T follicular helper cell (primary cell): Measurements from ENCODE around the gene ULBP1.
A peak's percentile ranks its signal among the peaks of the same experiment; 100 is the strongest.
"Not testable (repeated sequence)": the region's sequence is repeated elsewhere in the genome, so short reads cannot be mapped to it uniquely, and the experiment has no call there.

Experiments used
- DNase-seq: peaks from one replicate; pipeline ENCODE4 v3.0.0-alpha.2; 2020; ENCODE audit warnings: low read depth

Gene ULBP1

DNA sequence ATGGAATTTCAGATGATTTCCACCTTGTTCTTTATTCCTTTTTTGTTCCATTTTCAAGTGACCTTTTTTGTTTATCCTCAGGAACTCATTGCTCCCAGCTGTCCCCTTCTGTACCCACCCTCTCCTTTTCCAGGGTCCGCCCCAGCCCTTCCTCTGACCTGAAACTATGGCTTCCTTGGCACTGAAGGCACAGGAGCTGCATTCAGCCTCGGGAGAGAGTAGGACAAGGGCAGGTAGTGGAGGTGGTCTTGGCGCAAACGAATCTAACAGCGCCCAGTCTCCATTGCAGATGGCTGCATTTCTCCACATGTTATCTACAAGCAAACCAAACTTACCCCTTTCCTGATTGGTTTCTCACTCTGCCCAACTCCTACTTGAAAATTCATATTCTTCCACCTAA, 30.7 kb upstream of the ULBP1 start:
- DNase-seq = no peak

DNA sequence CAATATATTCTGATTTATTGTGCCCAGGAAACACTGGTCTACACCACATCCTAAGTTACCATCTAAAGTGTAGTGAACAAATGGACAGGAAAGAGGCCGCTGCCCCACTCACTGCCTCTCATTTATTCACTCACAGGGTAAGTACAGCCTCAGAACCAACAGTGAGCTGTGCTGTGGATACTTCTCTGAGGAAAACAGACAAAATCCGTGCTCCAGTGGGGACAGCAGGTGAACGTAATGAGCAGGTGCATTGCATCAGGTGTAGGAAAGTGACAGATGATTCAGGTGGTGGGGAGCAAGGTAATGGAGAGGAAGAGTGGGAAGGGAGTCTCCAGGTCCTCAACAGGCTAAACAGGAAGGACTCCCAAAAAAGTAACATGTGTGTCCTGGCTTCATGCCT, 30.3 kb upstream of the ULBP1 start:
- DNase-seq = no peak

DNA sequence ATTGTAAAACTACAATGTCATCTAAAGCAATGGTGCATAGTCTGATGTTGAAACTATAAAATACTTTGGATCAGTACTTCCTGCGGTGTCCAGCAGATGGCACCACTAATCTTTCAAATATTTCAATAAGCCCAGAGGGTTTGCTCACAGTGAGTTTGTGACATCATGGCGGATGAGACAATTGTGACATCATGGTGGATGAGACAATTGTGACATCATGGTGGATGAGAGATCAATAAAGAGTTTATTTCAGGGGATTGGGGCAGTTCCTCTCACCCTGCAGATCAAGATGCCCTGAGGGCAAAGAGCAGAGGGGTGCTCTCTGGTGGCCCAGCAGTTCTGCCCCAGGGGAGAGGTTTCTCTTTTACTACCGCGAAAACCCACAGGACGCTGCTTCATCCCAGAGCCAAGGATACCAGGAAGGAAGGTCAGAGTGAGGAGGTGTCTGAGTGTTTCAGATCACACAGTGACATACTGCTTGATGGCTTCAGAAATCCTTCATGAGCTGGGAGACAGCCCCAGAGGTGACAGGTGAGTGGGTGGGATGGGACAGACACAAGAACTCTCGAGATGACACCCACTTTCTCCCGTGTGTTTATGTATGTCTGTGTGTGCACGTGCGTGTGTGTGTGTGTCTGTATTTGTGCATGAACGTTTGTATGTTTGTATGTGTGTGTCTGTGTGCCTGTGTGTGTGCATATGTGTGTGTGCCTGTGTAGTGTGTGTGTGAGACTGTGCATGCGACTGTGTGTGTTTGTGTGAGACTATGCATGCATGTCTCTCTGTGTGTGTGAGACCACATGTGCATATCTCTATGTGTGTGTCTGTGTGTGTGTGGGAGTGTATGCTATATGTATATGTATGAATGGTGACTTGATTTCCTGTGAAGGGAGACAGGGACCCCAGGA, 29.2 kb upstream of the ULBP1 start:
- DNase-seq = peak; percentile 63

DNA sequence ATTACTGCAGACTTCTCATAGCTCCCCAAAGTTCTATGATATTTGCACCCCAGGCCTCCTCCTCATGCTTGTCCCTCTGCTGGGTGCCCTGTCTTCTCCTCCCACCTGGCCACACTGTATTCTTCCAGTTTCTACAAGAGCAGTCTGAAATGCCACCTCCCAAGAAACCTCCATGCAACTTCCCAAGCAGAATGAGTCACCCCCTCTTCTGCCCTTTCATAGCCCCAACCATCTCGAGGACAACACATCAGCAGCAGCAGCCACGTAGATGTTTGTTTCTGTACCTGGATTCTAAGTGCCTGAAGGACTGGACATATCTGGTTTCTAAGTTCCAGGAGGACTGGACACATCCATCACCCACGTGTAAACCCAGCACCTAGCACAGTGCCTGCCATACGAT, 28.5 kb upstream of the ULBP1 start:
- DNase-seq = no peak

DNA sequence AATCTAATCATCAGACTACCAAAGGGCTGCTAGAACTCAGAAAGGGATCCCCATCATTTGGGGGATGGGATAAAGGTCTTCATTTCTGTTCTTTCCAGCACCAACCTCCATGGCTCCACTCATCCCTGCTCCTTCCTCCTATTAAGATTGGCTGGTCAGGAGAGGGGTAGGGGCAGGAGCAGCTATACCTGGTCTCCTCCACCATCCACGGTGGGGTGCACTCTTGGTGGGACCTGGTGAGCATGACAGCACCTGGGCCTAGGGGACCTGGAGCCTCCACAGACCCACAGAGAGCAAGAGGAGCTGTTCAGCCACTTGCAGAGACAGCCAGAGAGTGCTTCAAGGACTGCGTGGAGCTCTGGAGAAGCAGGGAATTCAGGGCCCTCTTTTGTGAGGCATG, 28.1 kb upstream of the ULBP1 start:
- no peak for DNase-seq

DNA sequence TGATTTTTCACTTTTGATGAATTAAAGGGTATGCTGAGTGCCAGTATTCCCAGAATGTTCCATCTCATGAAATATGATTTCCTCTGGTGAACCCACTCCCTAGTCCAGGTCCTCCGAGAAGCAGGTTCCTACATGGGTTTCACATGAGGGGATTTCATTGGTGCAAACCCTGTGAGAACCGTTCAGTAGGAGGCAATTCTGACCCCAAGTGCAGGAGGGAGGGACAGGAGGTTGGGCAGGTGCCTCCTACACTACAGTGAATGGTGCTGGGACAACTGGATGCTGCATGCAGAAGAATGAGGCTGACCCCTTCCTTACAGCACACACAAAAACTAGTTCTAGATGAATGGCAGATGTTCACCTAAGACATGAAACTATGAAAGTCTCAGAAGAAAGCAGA, 27.0 kb upstream of the ULBP1 start:
- DNase-seq = no peak

DNA sequence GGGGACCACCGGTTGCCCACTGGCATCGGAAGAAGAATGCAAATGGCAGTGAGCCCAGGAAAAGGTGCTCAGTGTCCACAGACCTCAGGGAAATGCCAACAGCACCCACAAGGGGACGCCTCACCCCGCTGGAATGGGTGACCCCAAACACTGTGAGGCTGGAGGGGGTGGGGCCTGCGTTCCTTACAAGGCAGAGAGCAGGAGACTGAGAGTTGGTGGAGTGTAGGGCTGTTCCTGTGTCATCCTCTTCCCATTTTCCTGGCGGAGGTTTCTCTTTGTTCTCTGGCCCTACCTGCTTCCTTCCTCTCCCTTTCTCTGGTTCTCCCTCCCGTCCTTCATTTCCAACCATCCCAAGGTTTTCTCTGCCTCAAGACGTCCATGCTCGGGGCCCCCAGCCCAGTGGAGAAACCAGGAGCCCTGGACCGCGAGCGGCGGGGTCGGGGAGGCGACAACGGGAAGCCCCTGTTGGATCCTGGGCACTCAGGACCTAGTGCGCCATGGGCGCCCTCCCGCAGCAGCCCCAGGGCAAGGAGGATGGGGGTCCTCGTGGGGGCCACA, 25.7 kb upstream of the ULBP1 start:
- DNase-seq = not testable (repeated sequence)

DNA sequence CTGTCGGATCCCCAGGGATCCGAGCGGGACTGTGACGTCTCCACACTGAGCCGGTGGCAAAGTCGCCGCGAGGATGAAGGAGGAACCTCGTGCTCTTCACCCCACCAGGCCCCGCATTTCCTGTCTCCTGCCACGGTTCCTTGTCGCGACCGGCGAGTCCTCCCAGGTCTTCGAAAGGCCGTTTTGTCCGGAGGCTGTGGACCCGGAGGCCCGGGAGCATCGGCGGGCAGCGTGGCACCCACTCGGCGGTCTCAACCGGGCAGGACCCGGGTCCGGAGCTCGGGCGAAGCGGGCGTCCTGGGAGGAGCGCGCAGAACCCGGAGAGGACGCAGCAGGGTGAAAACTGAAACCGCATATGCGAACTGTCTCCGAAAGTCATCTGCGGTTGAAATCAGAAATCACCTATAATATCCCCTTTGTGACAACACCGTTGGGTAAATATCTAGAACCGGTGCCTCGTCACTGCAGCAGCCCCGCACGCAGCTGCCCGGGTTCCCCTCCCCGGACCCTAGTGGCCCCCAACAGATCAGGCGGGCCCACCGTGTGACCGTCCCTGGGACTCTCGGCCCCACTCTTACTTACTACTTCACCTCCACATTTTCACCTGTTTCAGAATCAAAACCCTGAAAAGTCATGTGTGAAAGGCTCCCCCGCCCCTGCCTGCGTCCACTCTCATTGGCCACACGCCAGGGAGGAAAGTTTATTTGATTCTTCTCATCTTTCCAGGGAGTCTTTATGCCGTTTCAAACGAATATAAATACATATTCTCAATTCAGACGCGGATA, 25.0 kb upstream of the ULBP1 start:
- DNase-seq = peak; percentile 22

DNA sequence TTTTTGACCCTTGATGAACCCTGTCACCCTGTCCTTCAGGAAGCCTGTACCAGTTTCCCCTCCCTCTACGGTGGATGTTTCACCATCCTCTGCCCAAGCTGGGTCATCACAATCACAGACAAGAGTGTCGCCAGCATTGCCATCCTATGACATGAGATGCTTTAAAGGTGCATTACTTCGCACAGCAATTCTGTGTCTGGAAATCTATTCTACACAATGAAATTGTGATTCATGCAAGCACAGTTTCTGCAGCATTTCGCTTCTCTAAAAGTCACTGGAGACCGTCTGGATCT, 24.4 kb upstream of the ULBP1 start:
- DNase-seq = no peak

DNA sequence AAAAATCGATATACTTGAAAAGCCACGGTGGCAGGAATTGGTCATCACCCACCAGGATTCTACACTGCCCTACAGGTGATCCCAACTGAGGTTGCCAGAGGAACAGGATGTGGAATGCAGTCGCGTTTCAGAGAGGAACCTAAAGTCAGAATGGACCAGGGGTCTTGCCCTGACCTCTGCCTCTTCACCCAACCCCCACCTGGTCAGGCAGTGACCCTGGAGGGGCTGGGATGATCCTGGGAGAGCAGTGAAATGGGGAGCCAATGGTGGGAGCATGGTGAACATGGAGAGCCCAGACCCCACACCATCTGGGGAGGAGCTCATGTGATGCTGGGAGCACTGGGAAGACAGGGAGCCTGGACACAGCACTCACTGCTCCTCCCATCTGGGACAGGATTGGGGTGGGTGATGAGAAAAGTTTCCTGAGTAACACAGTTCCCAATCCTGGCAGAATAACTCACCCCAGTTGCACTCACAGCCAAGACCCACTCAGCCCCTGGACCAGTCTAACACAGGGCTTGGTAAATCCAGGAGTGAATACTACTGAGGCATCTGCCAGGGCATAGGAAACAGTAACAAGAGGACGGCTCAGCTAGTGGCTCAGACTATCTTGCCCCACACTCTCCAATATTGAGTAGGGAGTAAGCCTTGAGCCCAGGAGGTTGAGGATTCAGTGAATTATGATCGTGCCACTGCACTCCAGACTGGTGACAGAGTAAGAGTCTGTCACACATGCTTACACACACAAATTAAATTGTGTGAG, 23.7 kb upstream of the ULBP1 start:
- no peak for DNase-seq

DNA sequence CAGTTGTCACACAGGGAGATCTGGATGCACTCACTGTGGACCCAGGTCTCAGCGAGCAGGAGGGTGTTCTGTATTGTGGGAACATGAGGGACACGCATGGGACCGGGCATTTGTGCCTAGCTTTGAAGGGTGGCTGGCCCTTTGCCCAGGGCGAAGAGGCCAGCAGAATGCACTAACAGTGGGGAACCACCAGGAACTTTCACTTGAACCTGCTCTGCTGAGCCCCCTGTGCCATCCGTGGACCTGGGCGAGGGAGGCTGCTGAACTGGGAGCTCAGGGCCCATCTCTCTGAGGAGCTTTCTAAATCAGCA, 23.1 kb upstream of the ULBP1 start:
- no peak for DNase-seq

DNA sequence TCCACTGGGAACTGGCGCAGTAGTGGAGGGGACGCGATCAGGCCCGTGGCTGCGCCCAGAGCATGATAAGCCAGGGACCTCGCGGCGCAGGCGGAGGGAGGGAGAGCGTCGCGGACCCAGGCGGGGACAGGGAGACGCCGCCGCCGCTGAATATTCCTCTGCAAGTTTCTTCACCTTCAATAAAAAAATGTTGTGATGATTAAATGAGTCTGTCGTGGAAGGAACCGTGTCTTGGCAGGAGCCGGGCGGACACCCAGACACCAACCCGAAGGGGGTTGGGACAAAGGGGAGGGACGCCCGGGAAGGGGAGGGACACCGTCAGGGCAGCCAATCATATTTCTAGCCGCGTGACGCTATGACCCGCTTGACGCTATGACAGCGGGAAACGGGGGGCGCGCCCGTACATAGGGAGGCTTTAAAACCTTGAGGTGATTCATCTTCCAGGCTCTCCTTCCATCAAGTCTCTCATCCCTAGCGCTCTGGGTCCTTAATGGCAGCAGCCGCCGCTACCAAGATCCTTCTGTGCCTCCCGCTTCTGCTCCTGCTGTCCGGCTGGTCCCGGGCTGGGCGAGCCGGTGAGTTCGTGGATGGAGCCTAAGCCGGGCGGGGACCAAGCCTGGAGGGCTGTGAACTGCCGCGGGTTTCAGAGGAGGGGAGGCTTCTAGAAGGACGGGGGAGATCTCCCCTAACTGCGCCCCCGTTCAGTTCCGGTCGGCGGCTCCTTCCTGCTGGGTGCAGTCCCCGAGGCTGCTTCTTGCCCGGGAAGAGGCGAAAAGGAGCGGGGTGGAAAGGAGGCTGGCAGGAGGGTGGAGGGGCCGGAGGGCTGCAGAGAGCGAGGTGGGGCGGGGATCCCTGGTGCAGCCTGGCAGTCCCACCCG, 21.9 kb upstream of the ULBP1 start, which contains the start of gene ULBP2:
Gene ULBP2 (plus strand): TSS at position 432 of the 878 bp plus-strand sequence. CDS start 59 bp downstream, at position 491.
- DNase-seq = peak; percentile 91

DNA sequence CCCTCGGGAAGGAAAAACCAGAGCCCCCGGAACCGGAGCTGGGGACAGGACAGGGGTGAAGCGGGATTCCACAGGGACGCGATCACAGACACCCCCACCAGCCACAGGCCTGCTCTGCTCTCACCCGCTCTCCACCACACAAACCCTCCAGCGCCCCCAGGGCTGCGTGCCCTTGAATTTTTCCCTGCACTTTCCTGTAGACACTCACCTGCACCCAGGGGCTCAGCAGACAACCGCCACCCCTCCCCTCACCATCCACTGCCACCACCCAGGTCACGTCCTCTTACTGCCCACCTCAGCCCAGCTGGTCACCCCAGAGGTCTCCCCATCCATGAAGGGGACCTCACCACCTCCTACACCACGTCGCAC, 21.3 kb upstream of the ULBP1 start:
- DNase-seq = no peak

DNA sequence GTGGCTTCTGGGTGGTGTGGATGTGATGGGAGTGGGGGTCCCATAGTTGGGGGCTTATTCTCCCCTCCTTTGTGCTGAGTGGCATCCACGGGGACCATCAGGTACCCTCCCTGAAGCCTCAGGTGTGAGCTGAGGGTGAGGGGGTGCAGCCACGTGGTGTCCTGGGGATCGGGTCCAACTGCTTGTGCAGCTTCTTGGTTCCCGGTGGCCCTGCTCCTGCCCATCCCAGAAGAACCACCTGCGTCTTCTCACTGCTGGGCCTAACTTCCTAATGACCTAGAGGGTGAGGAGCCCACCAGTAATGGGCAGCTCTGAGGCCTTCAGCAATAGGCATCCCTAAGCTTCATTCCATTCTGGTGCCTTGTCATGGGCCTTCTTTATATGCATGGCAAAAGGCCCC, 20.4 kb upstream of the ULBP1 start:
- not testable (repeated sequence) for DNase-seq

DNA sequence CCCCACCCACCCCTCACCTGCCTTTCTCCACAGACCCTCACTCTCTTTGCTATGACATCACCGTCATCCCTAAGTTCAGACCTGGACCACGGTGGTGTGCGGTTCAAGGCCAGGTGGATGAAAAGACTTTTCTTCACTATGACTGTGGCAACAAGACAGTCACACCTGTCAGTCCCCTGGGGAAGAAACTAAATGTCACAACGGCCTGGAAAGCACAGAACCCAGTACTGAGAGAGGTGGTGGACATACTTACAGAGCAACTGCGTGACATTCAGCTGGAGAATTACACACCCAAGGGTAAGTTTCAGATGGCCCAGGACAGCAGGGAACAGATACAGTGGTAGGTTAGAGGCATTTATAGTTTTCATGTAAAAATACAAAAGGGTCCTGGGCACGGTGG, 18.5 kb upstream of the ULBP1 start:
- DNase-seq = not testable (repeated sequence)

DNA sequence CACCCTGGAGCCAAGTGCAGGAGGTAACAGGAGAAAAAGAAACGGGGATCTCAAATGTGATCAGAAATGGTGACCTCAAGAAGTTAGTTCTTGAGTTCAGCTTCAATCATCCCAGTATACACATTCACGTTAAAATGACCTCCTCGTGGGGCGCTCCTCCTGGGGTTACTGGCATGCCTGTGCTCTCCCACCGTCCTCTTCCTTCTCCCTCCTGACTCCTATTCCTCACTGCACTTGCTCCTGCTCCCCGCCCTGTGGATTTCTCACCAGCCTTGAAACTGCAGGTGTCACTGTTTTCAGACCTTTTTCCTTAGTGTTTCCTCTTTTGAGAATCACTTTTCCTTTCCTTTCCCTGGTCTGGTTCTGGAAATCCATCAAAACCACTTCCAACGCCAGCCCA, 17.1 kb upstream of the ULBP1 start:
- not testable (repeated sequence) for DNase-seq

DNA sequence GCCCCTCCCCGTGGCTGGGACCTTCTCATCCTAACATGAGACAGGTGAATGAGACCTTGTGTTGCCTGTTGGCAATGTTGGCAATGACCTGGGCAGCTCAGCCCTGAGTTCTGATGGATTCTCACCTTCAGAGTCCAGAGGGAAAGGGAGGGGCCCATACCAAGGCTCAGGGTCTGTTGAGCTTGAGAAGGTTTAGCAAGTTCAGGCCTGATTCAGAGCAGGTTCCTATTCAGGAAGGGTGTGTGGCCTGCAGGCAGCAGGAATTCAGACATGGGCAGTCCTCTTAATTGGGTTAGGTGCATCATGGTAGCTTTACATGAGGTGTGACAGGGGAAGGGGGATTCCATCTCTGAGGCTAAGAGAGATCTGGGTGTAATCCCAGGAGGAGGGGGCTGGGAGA, 16.2 kb upstream of the ULBP1 start:
- DNase-seq = not testable (repeated sequence)

DNA sequence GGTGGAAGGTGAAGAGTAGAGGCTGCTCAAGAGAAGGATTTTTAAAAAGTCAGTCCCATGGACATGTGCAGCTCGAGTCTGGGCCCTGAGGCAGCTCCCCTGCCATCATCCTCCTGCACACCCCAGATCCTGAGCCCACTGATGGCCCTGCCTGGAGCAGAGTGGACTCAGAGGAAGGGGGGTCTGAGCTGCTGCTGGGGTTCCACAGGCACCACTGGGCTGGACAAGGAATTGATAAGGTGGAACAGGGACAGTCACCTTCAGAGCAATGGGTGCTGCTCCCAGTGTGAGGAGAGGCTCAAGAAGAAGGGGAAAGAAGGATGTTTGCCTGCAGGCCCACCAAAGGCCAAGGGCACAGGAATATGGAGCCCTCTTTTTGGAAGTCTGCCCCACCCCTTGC, 15.7 kb upstream of the ULBP1 start:
- no peak for DNase-seq

DNA sequence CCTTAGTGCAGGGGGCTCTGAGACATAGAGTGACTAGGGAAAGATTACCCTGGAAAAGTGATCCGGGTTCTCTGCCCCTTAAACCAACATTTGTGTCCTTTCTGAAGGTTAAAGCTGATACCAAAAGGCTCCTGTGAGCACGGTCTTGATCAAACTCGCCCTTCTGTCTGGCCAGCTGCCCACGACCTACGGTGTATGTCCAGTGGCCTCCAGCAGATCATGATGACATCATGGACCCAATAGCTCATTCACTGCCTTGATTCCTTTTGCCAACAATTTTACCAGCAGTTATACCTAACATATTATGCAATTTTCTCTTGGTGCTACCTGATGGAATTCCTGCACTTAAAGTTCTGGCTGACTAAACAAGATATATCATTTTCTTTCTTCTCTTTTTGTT, 15.1 kb upstream of the ULBP1 start:
- no peak for DNase-seq

DNA sequence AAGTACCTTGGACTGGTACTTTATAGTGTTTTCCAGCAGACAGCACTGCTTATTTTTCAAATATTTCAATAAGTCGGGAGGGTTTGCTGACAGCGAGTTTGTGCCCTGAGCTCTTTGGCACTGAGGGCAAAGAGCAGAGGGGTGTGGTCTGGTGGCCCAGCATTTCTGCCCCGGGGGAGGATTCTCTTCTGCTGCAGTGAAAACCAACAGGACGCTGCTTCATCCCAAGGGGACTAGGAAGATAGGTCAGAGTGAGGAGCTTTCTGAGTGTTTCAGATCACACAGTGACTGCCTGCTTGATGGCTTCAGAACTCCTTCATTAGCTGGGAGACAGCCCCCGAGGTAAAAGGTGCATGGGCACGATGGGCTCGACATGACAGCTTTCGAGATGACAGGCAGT, 13.3 kb upstream of the ULBP1 start:
- DNase-seq = no peak

DNA sequence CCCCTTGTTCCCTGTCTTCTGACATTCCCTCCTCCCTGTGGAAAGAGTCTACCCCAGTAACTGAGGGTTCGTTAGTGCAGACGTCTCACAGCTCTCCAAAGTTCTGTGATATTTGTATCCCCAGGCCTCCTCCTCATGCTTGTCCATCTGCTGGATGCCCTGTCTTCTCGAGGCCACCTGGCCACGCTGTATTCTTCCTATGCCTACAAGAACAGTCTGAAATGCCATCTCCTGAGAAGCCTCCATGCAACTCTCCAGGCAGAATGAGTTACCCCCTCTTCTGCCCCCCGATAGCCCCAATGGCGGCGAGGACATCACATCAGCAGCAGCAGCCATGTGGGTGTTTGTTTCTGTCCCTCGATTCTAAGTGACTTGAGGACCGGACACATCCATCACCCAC, 12.6 kb upstream of the ULBP1 start:
- no peak for DNase-seq

DNA sequence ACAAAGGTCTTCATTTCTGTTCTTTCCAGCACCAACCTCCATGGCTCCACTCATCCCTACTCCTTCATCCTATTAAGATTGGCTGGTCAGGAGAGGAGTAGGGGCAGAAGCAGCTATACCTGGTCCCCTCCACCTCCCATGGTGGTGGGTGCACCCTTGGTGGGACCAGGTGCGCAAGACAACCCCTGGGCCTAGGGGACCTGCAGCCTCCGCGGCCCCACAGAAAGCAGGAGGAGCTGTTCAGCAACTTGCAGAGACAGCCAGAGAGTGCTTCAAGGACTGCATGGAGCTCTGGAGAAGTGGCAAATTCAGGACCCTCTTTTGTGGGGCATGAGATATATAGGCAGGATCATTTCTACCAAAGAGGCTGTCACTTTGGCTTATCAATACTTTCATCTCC, 12.1 kb upstream of the ULBP1 start:
- DNase-seq = no peak
